NAMALWA (cell line): ENCODE data around the gene GPR42.

Source experiments
- DNase-seq: peaks from one replicate; pipeline ENCODE4 v3.0.0-alpha.2; 2015; ENCODE audit warnings: low spot score

The GPR42 gene, protein sequence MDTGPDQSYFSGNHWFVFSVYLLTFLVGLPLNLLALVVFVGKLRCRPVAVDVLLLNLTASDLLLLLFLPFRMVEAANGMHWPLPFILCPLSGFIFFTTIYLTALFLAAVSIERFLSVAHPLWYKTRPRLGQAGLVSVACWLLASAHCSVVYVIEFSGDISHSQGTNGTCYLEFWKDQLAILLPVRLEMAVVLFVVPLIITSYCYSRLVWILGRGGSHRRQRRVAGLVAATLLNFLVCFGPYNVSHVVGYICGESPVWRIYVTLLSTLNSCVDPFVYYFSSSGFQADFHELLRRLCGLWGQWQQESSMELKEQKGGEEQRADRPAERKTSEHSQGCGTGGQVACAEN

DNA sequence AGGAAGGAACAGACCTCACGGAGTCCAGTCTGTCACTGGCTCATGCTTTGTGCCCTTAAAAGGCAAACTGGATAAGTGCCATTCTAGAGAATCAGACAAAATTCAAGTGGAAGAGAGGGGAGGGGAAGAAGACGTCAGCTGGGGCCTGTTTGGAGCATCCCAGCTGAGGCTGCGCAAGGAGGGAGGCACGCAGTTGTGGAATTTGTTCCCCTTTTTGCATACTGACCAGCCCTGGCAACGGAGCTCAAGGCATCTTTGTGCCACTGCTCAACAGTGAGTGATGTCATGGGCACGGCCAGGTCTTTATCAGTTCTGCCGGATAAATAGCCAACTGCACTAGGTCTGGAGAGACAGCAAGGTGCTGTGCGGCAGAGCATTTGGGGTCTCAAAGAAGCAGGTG is at the start of gene GPR42:
GPR42 (plus strand) TSS at position 347 of the 400 bp plus-strand sequence. CDS start 292 bp downstream, outside the sequence.
- no peak for DNase-seq

DNA sequence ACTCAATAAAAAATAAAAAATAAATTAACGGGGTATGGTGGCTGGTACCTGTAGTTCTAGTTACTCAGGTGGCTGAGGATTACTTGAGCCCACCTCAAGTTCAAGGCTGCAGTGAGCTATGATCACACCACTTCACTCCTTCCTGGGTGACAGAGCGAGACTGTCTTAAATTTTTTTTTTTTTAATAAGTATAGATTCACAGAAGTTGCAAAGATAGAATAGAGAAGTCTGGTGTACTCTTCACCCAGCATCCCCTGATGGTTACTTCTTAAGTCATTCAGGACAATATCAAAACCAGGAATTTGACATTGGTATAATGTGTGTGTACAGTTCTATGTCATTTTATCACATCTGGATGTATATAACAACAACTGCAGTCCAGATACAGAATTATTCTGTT is 49.6 kb upstream of the GPR42 start:
- DNase-seq, result peak; percentile 30

DNA sequence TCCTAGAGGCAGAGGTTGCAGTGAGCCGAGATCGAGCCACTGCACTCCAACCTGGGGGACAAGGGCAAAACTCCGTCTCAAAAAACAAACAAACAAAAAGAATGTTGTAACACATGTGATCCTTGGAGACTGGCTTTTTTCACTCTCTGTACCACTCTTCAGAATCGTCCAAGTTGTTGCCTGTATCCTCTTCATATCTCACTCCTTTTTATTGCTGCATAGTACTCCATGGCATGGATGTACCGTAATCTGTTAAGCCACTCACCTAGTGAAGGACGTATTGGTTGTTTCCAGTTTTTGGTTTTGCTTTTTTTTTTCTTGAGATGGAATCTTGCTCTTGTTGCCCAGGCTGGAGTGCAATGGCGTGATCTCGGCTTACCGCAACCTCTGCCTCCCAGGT is 48.9 kb upstream of the GPR42 start:
- DNase-seq, result no peak

DNA sequence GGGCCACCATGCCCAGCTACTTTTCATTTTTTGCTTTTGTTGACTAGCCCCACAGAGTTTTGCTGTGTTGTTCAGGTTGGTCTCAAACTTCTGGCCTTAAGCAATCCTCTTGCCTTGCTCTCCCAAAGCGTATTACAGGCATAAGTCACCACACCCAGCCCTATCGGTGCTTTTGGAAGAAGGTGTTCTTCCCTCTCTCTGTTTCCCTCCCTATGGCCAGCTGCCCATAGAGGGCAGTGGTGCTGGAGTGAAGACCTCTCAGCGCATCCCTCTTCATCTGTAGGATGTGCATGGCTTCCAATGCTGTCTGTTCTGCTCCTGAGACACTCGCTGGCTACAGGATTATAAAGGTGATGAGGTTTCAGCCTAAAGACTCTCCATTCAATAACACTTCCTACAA is 43.2 kb upstream of the GPR42 start:
- no peak for DNase-seq

- peak; percentile 85 for DNase-seq
These were observed 42.0 kb upstream of the GPR42 start, which contains the start of gene CD22 for GRCh38 chr19:35328851-35329285. CD22 (plus strand) TSS chr19:35329187; CDS start chr19:35332041, 2,854 bp downstream.

GRCh38 chr19:35329323-35329722 is 41.5 kb upstream of the GPR42 start:
- no peak for DNase-seq

GRCh38 chr19:35330475-35330874 is 40.4 kb upstream of the GPR42 start:
- peak; percentile 97 for DNase-seq

- peak; percentile 55 for DNase-seq
These were observed 39.2 kb upstream of the GPR42 start for GRCh38 chr19:35331551-35332214.

- no peak for DNase-seq
These were observed 38.1 kb upstream of the GPR42 start for GRCh38 chr19:35332817-35333216.

- no peak for DNase-seq
These were observed 36.6 kb upstream of the GPR42 start for GRCh38 chr19:35334144-35334753.

- DNase-seq, result no peak
These were observed 34.5 kb upstream of the GPR42 start for GRCh38 chr19:35336166-35336955.

DNA sequence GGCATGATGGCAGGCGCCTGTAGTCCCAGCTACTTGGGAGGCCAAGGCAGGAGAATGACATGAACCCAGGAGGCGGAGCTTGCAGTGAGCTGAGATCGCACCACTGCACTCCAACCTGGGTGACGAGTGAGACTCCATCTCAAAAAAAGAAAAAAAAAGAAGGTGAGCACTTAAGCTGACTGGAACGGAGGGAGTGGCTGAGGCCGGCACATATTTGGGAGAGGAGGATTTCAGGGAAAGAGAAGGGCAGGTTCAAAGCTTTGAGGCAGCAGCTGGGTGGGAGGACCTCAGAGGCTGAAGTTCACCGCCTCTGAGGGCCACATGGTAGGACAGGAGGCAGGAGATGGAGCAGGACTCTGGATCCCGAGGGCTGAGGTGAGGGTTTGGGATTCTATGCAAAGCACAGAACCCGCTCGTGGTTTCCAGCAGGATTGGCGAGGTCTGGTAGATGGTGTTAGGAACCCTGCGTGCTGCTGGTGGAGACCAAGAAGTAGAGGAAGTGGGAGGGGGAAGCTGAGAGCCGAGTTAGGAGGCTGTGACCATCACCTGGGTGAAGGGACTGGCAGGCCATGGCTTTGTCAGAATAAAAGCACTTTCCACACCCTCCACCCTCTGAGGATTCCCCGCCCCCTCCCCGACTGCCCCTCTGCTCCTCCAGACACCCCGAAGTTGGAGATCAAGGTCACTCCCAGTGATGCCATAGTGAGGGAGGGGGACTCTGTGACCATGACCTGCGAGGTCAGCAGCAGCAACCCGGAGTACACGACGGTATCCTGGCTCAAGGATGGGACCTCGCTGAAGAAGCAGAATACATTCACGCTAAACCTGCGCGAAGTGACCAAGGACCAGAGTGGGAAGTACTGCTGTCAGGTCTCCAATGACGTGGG is 33.5 kb upstream of the GPR42 start:
- no peak for DNase-seq

- no peak for DNase-seq
These were observed 32.9 kb upstream of the GPR42 start for GRCh38 chr19:35337984-35338296.

DNA sequence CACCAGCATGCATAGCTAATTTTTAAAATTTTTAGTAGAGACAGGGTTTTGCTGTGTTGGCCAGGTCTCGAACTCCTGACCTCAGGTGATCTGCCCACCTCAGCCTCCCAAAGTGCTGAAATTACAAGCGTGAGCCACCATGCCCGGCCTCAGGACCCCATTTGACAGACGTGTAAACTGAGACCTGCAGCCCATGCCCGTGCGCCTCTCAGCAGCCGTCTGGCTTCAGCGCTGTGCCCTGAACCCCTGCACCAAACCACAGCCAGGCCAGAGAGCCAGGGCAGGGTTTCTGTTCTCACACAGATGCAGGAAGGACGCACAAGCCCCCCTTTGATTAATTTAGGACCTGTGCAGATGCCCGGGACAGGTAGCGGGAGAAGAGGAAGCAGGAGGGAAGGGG is 30.4 kb upstream of the GPR42 start:
- DNase-seq, result no peak

GRCh38 chr19:35341006-35341405 is 29.9 kb upstream of the GPR42 start:
- DNase-seq, result no peak

- DNase-seq, result no peak
These were observed 29.2 kb upstream of the GPR42 start for GRCh38 chr19:35341565-35342225.

DNA sequence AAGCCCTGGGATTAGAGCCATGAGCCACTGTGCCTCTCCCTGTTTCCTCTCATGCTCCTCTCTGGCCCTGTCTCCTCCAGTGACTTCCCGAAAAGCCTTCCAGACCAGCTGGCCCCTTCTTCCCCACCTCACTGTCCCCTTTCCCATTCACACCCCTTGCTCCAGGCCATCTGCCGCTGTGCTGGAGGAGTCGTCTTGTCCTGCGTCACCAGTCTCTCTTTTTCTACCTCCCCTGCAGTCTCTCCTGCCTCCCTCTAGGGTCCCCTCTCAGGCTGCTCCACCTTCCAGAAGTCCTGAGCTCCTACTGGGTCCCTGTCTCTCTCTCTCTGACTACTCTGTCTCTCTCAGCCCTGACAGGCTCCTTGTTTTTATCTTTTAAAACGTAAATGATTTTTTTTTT is 28.4 kb upstream of the GPR42 start:
- no peak for DNase-seq

DNA sequence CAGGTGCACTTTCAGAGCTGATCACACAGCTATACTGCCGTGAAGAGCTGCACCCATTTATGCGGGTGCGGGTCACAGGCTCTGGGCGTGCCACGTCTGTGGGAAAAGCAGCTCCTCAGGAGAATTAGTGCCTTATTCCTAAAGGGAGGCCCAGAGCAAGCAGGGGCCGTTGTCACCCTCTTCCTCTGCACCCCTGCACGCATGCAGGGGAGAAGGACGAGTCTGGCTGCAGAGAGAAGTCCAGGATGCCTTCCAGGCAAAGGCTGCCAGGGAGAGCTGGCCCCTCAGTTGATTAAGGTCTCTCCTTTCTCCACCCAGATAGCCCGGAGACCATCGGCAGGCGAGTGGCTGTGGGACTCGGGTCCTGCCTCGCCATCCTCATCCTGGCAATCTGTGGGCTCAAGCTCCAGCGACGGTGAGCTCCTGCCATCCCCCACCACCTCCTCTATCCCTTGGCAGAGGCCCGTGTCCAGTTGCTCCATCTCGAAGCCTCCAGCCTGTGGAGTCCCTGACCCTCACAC is 26.3 kb upstream of the GPR42 start:
- DNase-seq, result no peak

DNA sequence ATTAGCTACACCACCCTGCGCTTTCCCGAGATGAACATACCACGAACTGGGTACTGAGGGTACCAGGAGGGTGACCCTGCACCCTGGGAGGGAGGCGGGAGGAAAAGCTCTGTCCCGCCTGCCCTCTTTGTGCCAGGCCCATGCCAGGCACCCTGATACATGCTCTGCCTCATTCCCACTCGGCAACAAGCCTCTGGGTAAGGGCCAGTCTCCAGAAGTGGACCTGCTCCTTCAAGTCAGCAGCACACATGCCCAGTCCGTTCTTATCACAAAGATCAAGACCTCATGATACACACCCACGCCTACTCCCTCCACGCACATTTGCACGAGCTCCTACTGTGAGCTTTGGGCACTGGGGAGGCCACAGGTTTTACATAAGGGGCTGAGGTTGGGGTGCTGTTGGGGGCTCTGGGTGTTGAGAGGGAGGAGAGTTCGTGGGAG is 25.2 kb upstream of the GPR42 start:
- DNase-seq, result no peak
